ENCODE measurements around the gene HAPLN2.

The HAPLN2 gene

DNA sequence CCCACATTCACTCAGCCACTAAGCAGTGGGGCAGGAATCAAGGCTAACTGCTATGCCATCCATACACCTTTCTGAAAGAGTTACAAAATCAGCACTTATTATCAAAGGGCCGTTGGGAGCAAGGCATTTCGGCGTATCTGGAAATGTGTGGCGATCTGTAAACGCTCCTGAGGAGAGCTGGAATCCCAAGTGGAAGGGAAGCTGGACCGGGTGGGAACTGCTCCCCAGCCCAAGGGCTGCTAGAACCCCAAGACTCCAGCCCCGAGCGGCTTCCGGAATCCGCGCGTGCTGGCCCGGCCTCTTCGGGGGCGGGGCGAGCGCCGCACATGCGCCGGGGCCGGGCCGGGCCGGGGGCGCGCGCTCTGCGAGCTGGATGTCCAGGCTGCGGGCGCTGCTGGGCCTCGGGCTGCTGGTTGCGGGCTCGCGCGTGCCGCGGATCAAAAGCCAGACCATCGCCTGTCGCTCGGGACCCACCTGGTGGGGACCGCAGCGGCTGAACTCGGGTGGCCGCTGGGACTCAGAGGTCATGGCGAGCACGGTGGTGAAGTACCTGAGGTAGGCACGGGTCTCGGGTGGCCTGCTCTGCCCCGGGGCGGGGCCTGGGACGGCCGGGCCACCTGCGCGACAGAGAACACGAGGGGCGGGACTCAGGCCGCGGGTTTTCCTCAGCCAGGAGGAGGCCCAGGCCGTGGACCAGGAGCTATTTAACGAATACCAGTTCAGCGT lies 27.6 kb upstream of the HAPLN2 start, which contains the start of gene NAXE (continued):
- TF ChIP-seq, protein P1, sequence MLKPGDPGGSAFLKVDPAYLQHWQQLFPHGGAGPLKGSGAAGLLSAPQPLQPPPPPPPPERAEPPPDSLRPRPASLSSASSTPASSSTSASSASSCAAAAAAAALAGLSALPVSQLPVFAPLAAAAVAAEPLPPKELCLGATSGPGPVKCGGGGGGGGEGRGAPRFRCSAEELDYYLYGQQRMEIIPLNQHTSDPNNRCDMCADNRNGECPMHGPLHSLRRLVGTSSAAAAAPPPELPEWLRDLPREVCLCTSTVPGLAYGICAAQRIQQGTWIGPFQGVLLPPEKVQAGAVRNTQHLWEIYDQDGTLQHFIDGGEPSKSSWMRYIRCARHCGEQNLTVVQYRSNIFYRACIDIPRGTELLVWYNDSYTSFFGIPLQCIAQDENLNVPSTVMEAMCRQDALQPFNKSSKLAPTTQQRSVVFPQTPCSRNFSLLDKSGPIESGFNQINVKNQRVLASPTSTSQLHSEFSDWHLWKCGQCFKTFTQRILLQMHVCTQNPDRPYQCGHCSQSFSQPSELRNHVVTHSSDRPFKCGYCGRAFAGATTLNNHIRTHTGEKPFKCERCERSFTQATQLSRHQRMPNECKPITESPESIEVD (tag by site-specific recombination; IDR thresholded peaks at IDR 0.05), result no peak
- TF ChIP-seq RBAK (tag by site-specific recombination; IDR thresholded peaks at IDR 0.05) (no peak), ZNF521 (tag by site-specific recombination; IDR thresholded peaks at IDR 0.05) (no peak), ZNF660 (tag by site-specific recombination; IDR thresholded peaks at IDR 0.05) (0 out of 2 replicates have a peak, but pooled peaks have one; percentile 65), YY2 (tag by site-specific recombination; IDR thresholded peaks at IDR 0.05) (no peak), ZNF138 (tag by site-specific recombination; IDR thresholded peaks at IDR 0.05; ENCODE audit: borderline replicate concordance) (no peak), ZBTB1 (tag by site-specific recombination; IDR thresholded peaks at IDR 0.05) (no peak; the same call in 1 of the 2 replicates), ZNF354C (tag by site-specific recombination; IDR thresholded peaks at IDR 0.05; ENCODE audit: borderline replicate concordance, low read depth) (no peak), ZNF132 (tag by site-specific recombination; IDR thresholded peaks at IDR 0.05; ENCODE audit: borderline replicate concordance) (no peak), ZNF202 (tag by site-specific recombination; IDR thresholded peaks at IDR 0.05; ENCODE audit: borderline replicate concordance) (no peak), ZSCAN16 (tag by site-specific recombination; IDR thresholded peaks at IDR 0.05) (no peak), MEIS1 (CRISPR knock-in tag; IDR thresholded peaks at IDR 0.05; ENCODE audit: borderline replicate concordance) (no peak), ZNF133 (tag by site-specific recombination; IDR thresholded peaks at IDR 0.05) (no peak), BCL11A (tag by site-specific recombination; IDR thresholded peaks at IDR 0.05; ENCODE audit: low read depth) (no peak; the same call in 1 of the 2 replicates), ZNF624 (tag by site-specific recombination; IDR thresholded peaks at IDR 0.05) (no peak), ZNF37A (tag by site-specific recombination; IDR thresholded peaks at IDR 0.05) (no peak), ZEB2 (tag by site-specific recombination; IDR thresholded peaks at IDR 0.05) (0 out of 2 replicates have a peak, but pooled peaks have one; percentile 55), ZNF266 (tag by site-specific recombination; IDR thresholded peaks at IDR 0.05; ENCODE audit: low read depth) (no peak), ZNF341 (tag by site-specific recombination; IDR thresholded peaks at IDR 0.05; ENCODE audit: low read depth) (no peak), ZNF529 (tag by site-specific recombination; IDR thresholded peaks at IDR 0.05; ENCODE audit: insufficient replicate concordance) (no peak), GLIS1 (tag by site-specific recombination; IDR thresholded peaks at IDR 0.05) (no peak), ZNF777 (tag by site-specific recombination; IDR thresholded peaks at IDR 0.05; ENCODE audit: borderline replicate concordance) (no peak), ZNF239 (tag by site-specific recombination; IDR thresholded peaks at IDR 0.05) (no peak), BCL11B (tag by site-specific recombination; IDR thresholded peaks at IDR 0.05; ENCODE audit: low read depth) (peak; percentile 55; the same call in 1 of the 2 replicates), ZNF555 (tag by site-specific recombination; conservative IDR thresholded peaks at IDR 0.05) (no peak), ZIC2 (tag by site-specific recombination; IDR thresholded peaks at IDR 0.05) (no peak), ZNF426 (tag by site-specific recombination; IDR thresholded peaks at IDR 0.05) (no peak)
- TF ChIP-seq, protein P2, sequence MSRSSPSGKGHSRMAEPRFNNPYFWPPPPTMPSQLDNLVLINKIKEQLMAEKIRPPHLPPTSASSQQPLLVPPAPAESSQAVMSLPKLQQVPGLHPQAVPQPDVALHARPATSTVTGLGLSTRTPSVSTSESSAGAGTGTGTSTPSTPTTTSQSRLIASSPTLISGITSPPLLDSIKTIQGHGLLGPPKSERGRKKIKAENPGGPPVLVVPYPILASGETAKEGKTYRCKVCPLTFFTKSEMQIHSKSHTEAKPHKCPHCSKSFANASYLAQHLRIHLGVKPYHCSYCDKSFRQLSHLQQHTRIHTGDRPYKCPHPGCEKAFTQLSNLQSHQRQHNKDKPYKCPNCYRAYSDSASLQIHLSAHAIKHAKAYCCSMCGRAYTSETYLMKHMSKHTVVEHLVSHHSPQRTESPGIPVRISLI (tag by site-specific recombination; IDR thresholded peaks at IDR 0.05), result no peak
- TF ChIP-seq, protein P3, sequence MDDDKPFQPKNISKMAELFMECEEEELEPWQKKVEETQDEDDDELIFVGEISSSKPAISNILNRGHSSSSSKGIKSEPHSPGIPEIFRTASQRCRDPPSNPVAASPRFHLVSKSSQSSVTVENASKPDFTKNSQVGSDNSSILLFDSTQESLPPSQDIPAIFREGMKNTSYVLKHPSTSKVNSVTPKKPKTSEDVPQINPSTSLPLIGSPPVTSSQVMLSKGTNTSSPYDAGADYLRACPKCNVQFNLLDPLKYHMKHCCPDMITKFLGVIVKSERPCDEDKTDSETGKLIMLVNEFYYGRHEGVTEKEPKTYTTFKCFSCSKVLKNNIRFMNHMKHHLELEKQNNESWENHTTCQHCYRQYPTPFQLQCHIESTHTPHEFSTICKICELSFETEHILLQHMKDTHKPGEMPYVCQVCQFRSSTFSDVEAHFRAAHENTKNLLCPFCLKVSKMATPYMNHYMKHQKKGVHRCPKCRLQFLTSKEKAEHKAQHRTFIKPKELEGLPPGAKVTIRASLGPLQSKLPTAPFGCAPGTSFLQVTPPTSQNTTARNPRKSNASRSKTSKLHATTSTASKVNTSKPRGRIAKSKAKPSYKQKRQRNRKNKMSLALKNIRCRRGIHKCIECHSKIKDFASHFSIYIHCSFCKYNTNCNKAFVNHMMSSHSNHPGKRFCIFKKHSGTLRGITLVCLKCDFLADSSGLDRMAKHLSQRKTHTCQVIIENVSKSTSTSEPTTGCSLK (tag by site-specific recombination; IDR thresholded peaks at IDR 0.05), result no peak
- TF ChIP-seq, protein P4, sequence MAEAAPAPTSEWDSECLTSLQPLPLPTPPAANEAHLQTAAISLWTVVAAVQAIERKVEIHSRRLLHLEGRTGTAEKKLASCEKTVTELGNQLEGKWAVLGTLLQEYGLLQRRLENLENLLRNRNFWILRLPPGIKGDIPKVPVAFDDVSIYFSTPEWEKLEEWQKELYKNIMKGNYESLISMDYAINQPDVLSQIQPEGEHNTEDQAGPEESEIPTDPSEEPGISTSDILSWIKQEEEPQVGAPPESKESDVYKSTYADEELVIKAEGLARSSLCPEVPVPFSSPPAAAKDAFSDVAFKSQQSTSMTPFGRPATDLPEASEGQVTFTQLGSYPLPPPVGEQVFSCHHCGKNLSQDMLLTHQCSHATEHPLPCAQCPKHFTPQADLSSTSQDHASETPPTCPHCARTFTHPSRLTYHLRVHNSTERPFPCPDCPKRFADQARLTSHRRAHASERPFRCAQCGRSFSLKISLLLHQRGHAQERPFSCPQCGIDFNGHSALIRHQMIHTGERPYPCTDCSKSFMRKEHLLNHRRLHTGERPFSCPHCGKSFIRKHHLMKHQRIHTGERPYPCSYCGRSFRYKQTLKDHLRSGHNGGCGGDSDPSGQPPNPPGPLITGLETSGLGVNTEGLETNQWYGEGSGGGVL (tag by site-specific recombination; IDR thresholded peaks at IDR 0.05), result no peak; the same call in 1 of the 2 replicates
- TF ChIP-seq, protein P5, sequence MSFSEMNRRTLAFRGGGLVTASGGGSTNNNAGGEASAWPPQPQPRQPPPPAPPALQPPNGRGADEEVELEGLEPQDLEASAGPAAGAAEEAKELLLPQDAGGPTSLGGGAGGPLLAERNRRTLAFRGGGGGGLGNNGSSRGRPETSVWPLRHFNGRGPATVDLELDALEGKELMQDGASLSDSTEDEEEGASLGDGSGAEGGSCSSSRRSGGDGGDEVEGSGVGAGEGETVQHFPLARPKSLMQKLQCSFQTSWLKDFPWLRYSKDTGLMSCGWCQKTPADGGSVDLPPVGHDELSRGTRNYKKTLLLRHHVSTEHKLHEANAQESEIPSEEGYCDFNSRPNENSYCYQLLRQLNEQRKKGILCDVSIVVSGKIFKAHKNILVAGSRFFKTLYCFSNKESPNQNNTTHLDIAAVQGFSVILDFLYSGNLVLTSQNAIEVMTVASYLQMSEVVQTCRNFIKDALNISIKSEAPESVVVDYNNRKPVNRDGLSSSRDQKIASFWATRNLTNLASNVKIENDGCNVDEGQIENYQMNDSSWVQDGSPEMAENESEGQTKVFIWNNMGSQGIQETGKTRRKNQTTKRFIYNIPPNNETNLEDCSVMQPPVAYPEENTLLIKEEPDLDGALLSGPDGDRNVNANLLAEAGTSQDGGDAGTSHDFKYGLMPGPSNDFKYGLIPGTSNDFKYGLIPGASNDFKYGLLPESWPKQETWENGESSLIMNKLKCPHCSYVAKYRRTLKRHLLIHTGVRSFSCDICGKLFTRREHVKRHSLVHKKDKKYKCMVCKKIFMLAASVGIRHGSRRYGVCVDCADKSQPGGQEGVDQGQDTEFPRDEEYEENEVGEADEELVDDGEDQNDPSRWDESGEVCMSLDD (tag by site-specific recombination; IDR thresholded peaks at IDR 0.05), result peak; percentile 82; the same call in 1 of the 2 replicates
